Thyroid gland (tissue), 4 donors: ENCODE results near the gene COL19A1. TPM values are rescaled to one million over a fixed set of nuclear protein-coding genes. Genes with fewer than 3 reads are reported as not detected.

Source experiments
- DNase-seq, 2 donors: peaks; one replicate each; pipeline ENCODE4 v3.0.0-alpha.2; 2019
- H3K27ac ChIP-seq, 3 donors: fragments of 200-600 bp; sonication (generic); 1 replicate in 2 of 3; 2 replicates in 1 of 3; pipeline ENCODE4 v1.5.1; 2016 to 2019; ENCODE audit warnings: mild to moderate bottlenecking in 1 of 3, moderate library complexity in 1 of 3
- H3K27me3 ChIP-seq: fragments of 200-600 bp; sonication (generic); one replicate; pipeline ENCODE4 v1.5.1; 2019
- H3K36me3 ChIP-seq, 2 donors: fragments of 200-600 bp; sonication (generic); one replicate each; pipeline ENCODE4 v1.5.1; 2016 to 2019
- H3K4me1 ChIP-seq, 2 donors: fragments of 200-600 bp; sonication (generic); one replicate each; pipeline ENCODE4 v1.5.1; 2017 to 2019
- H3K4me3 ChIP-seq, 3 donors: fragments of 200-600 bp; sonication (generic); replicated peaks in 1 of 3; 1 replicate in 2 of 3; 2 replicates in 1 of 3; pipeline ENCODE4 v1.5.1; 2016; ENCODE audit warnings: mild to moderate bottlenecking in 1 of 3
- H3K9me3 ChIP-seq: fragments of 200-600 bp; sonication (generic); one replicate; pipeline ENCODE4 v1.5.1; 2017
- CTCF ChIP-seq, 6 experiments: fragments of 200-600 bp in 3 of 6; fragments of 450-650 bp in 3 of 6; sonication (generic) in 3 of 6; IDR thresholded peaks; one replicate each; pipeline ENCODE4 v1.5.1; 2016 to 2019; ENCODE audit warnings: antibody characterized with exemption in 6 of 6, mild to moderate bottlenecking in 2 of 6, inconsistent platforms in 1 of 6, moderate library complexity in 1 of 6
- POLR2A ChIP-seq, 2 donors: fragments of 450-650 bp; IDR thresholded peaks; one replicate each; pipeline ENCODE4 v1.6.1; 2017; ENCODE audit warnings: antibody characterized with exemption in 2 of 2, mild to moderate bottlenecking in 2 of 2, moderate library complexity in 1 of 2
- WGBS, 2 donors: methylation state at CpG; one replicate each; pipeline ENCODE4 v1.1.5; 2017; 5-methylcytosine and 5-hydroxymethylcytosine counted together
- intact Hi-C: fragments of 100-400 bp; cut with DNase I; formaldehyde crosslinking; loops from one replicate; pipeline ENCODE4 v1.15.1; 2023
- total RNA-seq, 4 donors: library from RNA; depleted of rRNA; stranded (reverse); fragments of >200 nt; gene quantifications; one replicate each; pipeline ENCODE4 v1.2.3, GENCODE V29; 2016

Gene COL19A1
- total RNA-seq, 4 donors from 2014 or later, result not detected

GRCh38 chr6:69980624-69981023 lies 114.3 kb downstream of the COL19A1 start:
- 84 to 86% methylated on average over 2 of the region's 2 CpGs for WGBS, 2 donors
- Histone ChIP-seq H3K27ac (no peak overlapping the region), H3K4me3 (no peak overlapping the region), H3K9me3 (no peaks in the 10 kb centered on the region), H3K4me1 (no peaks in the 10 kb centered on the region), H3K27me3 (no peaks in the 10 kb centered on the region), H3K36me3 (no peaks in the 10 kb centered on the region)
- intact Hi-C loops, result no loop called here
- DNase-seq, result no peak
- TF ChIP-seq CTCF (IDR thresholded peaks at IDR 0.05), result no peak
- no peak for TF ChIP-seq POLR2A (IDR thresholded peaks at IDR 0.05)

DNA sequence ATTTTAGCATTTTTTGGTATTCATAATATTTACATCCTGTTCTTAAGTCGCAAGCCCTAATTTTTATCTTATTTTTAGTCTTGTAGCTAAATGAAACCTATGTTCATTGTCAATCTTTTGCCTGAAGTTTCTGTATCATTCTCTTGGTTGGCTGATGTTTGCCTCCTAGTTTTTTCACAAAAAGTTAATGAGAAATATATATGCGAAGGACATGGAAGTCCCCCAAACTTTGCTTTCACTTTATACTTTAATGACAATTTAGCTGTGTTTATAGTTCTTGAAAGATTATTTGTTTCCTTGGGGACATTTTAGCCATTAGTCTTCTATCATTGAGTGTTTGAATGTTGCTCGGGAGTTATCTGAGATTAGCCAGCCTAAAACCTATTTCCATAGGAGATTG lies 118.2 kb downstream of the COL19A1 start:
- Histone ChIP-seq H3K4me1 (no peaks in the 10 kb centered on the region), H3K27ac (no peak overlapping the region), H3K36me3 (no peaks in the 10 kb centered on the region), H3K9me3 (no peaks in the 10 kb centered on the region), H3K27me3 (no peaks in the 10 kb centered on the region), H3K4me3 (no peak overlapping the region)
- intact Hi-C loops, result no loop called here
- WGBS, 2 donors, result 83 to 92% methylated on average over 3 of the region's 3 CpGs
- DNase-seq, result no peak
- TF ChIP-seq CTCF (IDR thresholded peaks at IDR 0.05), result no peak
- TF ChIP-seq POLR2A (IDR thresholded peaks at IDR 0.05), result no peak

DNA sequence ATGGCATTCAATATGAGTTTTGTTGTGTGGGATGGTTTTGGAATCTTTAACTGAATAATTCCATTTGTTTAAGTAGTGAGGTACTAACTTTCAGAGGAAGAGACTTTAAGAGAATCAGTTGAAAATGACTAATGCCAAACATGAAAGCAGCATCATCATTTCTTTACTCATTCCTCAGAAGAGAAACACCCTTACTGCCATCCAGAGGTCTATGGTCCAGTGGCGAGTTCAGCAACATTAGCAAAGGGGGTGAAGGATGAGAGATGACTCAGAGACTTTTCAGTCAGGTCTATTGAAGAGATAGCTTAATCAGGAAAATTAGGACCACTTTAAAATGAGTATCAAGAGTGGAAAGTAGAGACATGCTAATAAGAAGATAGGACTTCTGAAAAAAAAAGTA lies 118.8 kb downstream of the COL19A1 start:
- H3K27ac ChIP-seq, result no peak overlapping the region
- intact Hi-C loops, result no loop called here
- H3K36me3 ChIP-seq, result no peaks in the 10 kb centered on the region
- H3K27me3 ChIP-seq, result no peaks in the 10 kb centered on the region
- no peak overlapping the region for H3K4me3 ChIP-seq
- DNase-seq, result no peak
- TF ChIP-seq CTCF (IDR thresholded peaks at IDR 0.05), result no peak
- no peak for TF ChIP-seq POLR2A (IDR thresholded peaks at IDR 0.05)
- no peaks in the 10 kb centered on the region for H3K4me1 ChIP-seq
- no peaks in the 10 kb centered on the region for H3K9me3 ChIP-seq
- 82 to 92% methylated on average over 1 of the region's 1 CpG for WGBS, 2 donors

- H3K4me1 ChIP-seq, result no peaks in the 10 kb centered on the region
- no peak for DNase-seq
- H3K27me3 ChIP-seq, result no peaks in the 10 kb centered on the region
- WGBS, 2 donors, result 26 to 36% methylated on average over 2 of the region's 2 CpGs
- H3K4me3 ChIP-seq, result no peak overlapping the region
- TF ChIP-seq CTCF (IDR thresholded peaks at IDR 0.05), result no peak
- TF ChIP-seq POLR2A (IDR thresholded peaks at IDR 0.05), result no peak
- H3K9me3 ChIP-seq, result no peaks in the 10 kb centered on the region
- no peak overlapping the region for H3K27ac ChIP-seq
- intact Hi-C loops, result no loop called here
- no peaks in the 10 kb centered on the region for H3K36me3 ChIP-seq
Observed at GRCh38 chr6:69987550-69987949, 121.2 kb downstream of the COL19A1 start.

DNA sequence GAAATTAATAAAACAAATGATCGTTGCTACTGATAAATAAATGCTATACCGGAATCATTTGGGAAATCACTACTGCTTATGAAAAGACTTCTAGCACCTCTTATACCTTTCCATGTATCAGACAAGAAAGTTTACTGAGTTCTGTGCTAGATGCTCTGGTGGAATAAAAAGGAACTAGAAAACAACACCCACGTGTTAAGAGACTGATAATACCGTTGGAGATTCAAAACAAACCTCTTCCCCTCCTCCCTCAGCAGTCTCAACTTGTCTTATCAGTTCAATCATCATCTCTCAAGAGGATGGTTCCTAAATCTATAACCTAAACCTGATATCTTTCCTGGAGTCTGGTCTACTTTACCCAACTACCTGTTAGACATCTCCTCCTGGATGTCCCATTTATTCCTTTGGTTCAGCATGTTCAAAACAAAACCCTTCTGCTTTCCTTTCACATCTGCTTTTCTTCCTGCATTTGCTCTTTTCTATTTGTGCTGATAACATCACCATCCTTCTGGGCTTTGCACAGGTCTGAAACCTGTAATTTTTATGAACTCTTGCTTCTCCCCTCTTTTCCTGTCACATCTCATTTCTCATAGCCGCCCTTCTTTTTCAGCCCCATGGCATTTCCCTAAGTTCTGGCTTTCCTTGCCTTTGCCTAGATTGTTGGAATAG lies 122.2 kb downstream of the COL19A1 start:
- no peak overlapping the region for H3K27ac ChIP-seq
- no peak overlapping the region for H3K4me3 ChIP-seq
- no peaks in the 10 kb centered on the region for H3K36me3 ChIP-seq
- intact Hi-C loops, result no loop called here
- no peak for DNase-seq
- no peaks in the 10 kb centered on the region for H3K27me3 ChIP-seq
- no peaks in the 10 kb centered on the region for H3K4me1 ChIP-seq
- no peaks in the 10 kb centered on the region for H3K9me3 ChIP-seq
- WGBS, 2 donors, result 64 to 69% methylated on average over 5 of the region's 5 CpGs
- TF ChIP-seq CTCF (IDR thresholded peaks at IDR 0.05) (no peak), POLR2A (IDR thresholded peaks at IDR 0.05) (no peak)
